GM18502 (cell line): ENCODE results near the gene CYP27B1.
A peak's percentile ranks its signal among the peaks of the same experiment; 100 is the strongest.

Source experiments
- ATAC-seq: cut with Tn5 transposase; IDR thresholded peaks from one replicate; pipeline ENCODE4 v1.9.1; 2021; ENCODE audit warnings: mild to moderate bottlenecking; ENCODE audit not compliant: unreplicated experiment, poor library complexity

The CYP27B1 gene, protein sequence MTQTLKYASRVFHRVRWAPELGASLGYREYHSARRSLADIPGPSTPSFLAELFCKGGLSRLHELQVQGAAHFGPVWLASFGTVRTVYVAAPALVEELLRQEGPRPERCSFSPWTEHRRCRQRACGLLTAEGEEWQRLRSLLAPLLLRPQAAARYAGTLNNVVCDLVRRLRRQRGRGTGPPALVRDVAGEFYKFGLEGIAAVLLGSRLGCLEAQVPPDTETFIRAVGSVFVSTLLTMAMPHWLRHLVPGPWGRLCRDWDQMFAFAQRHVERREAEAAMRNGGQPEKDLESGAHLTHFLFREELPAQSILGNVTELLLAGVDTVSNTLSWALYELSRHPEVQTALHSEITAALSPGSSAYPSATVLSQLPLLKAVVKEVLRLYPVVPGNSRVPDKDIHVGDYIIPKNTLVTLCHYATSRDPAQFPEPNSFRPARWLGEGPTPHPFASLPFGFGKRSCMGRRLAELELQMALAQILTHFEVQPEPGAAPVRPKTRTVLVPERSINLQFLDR

DNA sequence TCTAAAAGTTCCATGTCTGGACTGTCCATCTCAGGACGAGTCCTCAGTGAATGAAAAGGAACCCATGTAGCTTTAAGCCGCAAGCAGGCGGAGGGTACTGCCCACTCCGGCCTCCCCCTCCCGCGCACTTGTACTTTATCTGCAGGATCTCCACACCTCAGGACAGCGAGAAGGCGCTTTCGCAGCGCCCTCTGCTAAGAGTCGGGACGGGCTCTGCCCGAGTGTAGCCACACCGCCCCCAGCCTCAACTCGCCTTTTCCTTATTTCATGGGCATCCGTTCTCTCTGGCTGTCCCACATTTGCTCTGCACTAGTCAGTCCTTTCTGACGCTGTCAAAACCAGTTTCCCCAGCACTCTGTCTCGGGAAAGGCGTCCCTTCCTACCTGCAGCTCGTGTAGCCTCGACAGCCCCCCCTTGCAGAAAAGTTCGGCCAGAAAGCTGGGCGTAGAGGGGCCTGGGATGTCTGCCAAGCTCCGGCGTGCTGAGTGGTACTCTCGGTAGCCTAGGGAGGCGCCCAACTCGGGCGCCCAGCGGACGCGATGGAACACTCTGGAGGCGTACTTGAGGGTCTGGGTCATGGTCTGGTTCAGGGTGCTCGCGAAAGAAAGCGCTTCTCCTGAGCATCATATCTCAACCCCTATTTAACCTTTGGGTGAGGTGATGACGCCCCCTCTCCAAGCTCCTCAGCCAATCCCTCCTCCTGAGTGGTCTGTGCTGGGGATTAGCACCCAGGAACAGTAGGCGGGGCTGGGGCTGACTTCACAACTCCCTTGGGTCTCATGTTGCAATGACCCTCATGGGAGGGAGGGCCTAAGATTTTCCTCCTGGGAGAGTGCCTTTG lies at the start of gene CYP27B1:
TSS of gene CYP27B1 (minus strand) at position 615 of the 841 bp plus-strand sequence. CDS start at position 578, 37 bp downstream.
- no peak for ATAC-seq

- ATAC-seq = no peak
Observed at GRCh38 chr12:57816001-57816854, 49.4 kb upstream of the CYP27B1 start.

- ATAC-seq = no peak
Observed at GRCh38 chr12:57815177-57816000, 48.5 kb upstream of the CYP27B1 start.

GRCh38 chr12:57813971-57814772 lies 47.3 kb upstream of the CYP27B1 start:
- no peak for ATAC-seq

DNA sequence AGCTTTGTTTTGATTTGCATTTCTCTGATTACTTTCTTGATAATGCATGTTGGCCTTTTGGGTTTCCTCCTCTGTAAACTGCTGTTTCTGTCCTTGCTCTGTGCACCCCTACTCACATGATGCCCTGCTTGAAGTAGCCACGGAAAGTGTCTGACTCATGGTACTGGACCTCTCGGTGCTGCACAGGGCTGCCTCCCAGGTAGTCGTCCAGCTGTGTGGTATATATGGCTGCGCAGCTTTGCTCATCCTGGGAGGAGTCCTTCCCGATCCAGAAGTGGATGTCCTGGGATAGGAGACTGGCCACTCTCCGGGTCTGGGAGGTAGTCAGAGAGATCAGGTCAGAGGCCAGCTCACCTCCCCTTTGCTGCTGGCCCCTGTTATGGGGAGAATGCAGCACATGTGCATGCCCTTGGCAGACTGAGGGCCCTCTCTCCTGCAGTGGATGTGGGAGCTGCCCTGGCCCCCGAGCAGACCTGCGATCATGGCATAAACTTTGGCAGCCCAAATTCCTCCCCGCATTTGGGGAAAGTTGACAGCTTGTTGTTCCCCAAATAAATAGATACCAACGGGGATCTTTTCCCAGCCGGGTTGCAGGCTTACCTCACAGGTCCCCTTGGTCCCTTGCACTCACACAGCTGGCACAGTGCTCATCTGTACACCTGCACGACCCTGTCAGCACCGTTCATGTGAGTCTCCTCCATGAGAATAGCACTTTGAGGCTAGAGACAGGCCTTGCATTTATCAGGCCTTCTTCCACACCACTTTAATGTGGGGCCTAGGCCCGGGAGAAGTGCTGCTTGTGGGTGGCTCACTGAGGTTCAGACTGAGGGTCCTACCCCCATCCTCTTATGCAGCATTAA lies 46.5 kb upstream of the CYP27B1 start:
- no peak for ATAC-seq

DNA sequence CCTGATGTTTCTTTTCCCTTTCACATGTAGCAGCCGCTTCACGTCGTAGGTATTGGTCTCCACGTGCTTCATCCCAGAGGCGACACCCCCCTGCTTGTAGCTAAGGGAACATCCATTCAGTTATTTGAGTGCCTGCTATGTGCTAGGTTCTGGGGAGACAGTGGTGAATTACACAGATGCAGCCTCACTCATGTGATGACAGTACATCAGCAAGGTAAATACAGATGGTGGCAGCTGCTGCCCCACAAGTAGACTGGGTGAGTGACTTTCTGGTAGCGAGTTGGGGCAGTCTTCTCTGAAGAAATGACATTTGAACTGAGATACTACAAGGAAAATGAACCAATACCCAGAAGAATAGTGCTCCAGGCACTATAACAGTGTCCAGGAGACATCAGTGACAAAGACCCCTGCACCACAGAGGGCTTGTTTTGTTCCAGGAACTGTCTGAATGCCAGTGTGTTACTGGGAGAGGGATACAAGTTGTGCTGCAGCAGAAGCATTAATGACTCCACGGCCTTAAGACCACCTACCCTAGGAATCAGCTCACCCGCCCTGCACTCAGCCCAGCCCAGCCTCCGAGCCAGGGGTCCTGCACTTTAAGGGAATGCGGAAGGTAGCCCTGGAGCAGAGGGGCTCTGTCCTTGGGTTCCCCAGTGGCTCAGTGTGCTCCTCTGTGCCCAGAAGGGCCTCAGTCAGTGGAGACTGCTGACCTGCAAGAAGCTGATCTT lies 44.3 kb upstream of the CYP27B1 start:
- ATAC-seq = no peak

DNA sequence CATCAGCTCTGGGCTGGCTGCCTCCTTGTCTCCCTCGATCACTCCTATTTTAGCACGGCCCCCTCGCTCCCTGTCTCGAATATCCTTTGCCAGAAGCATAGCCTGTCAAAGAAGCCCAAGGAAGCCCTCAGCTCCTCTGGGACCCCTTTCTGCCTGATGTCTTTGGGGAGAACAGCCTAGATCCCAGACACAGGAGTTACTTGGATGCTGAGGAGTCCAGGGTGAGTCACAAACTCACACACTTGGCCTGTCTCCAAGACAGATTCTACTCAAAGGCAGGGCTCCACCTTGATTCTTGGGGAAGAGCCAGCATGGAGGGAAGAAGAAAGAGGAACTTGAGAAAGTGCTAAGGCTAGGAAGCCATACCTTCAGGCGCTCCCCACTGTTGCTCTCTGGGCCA lies 43.6 kb upstream of the CYP27B1 start:
- ATAC-seq = no peak

DNA sequence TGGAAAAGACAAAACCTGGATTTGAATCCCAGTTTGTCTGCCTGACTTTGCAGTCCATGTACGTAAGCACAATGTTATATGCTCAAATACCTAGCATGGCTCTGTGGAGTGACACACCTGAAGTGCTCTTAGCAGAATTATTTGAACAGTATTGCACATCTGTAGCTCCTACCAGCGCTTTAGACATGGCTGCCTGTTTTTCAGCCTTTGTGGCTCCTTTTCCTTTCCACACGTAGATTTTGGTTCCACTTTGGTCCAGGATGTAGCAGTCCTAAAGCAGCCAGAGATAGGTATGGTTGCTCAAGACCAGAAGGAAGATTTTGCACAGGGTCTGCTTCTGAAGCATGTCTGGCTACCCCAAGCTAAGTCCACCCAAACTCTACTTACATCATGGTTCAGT lies 42.5 kb upstream of the CYP27B1 start:
- ATAC-seq = no peak

DNA sequence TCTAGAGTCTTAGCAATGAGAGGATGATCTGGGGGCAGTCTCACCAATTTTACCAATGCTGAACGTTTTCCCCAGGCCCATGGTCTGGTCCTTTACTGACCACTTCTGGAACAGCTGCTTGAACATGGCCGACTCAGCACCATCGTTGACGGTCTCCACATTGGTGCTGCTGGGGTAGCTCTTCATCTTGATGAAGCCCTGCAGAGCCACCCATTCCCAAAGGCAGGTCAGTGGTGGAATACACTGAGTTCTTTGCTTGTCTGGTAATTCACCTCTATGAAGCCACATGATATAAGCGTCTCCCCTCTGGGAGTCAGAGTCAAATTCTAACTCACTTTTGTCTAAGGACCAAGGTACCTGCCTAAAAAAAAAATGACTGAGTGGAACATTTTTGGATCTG lies 41.5 kb upstream of the CYP27B1 start:
- no peak for ATAC-seq

- ATAC-seq = no peak
Observed at GRCh38 chr12:57807285-57807684, 40.4 kb upstream of the CYP27B1 start.

- ATAC-seq = no peak
Observed at GRCh38 chr12:57806677-57807076, 39.8 kb upstream of the CYP27B1 start.

GRCh38 chr12:57803319-57803893 lies 36.5 kb upstream of the CYP27B1 start:
- ATAC-seq = peak; percentile 55

DNA sequence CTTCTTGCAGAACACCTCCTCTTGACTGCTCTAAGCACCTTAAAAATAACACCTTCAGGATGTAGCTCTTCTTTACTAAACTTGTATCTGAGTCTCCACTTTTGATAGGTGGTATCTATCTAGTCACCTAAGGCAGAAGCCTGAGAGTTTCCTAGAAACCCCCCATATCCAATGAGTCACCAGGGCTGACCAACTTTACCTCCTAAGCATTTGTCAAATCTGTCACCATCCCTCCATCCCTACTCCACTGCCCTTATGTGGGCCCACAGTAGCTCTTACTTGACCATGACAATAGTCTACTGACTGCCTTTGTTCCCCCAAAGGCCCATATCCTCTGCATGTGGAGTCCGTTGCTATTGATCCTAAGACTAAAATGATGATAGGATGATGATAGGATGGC lies 35.7 kb upstream of the CYP27B1 start:
- ATAC-seq = no peak

DNA sequence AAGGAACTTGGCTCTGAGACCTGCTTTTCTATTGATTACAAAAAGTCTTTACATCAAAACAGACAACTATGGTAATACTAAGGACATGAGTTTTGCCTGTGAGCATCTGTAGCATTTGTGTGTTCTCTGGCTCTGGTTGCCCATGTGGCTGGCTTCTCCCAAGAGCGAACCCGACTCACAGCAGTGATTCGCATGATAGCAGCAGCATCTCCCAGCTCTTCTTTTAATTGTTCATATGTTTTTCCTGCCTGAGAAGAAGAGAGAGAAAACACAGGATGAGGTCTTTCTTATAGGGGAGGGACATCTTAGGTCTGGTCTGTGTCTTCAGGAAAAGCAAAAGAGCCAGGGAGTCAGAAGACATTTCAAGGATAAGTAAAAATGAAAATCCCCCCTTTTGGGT lies 34.1 kb upstream of the CYP27B1 start:
- no peak for ATAC-seq

- ATAC-seq = no peak
Observed at GRCh38 chr12:57797933-57798332, 31.1 kb upstream of the CYP27B1 start.

DNA sequence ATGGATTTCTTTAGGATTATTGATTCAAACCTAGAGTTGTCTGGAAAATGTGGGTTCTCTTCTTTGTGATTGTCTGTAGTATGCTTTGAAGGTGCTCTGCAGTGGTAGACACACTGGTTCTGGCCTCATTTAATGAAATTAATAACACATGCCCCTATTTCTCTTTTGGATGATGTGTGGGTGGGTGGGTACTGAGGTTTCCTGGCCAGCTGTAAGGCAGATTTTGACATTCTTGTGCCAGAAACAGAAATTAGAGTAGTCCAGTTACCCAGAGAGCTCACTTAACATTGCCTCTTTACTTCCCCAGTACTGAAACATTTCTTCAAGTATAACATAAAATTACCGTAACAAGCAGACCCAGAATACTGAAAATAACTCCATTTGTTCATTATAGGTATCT lies 30.1 kb upstream of the CYP27B1 start:
- ATAC-seq = no peak

GRCh38 chr12:57795354-57795753 lies 28.5 kb upstream of the CYP27B1 start:
- ATAC-seq = no peak
